HT1080 (cell line): ENCODE results near the gene R3HDM4. TPM values are rescaled to one million over a fixed set of nuclear protein-coding genes. Genes with fewer than 3 reads are reported as not detected.

ENCODE experiments used
- small RNA-seq: library from RNA; depleted of rRNA; stranded (forward); fragments of <200 nt; gene quantifications from one replicate; pipeline ENCODE3, GENCODE V24; 2014
- total RNA-seq: library from RNA; depleted of rRNA; stranded (reverse); fragments of >200 nt; shearing (Covaris generic); gene quantifications from 2 replicates; pipeline ENCODE4 v1.2.3, GENCODE V29; 2014; rRNA removed

The R3HDM4 gene
- total RNA-seq, 1 experiment from 2014 or later, result 42.2 TPM

Small RNAs within 50 kb of the gene (small RNA-seq; reads per million reads assigned to genes)
- 1.2 reads per million, percentile 76 among the genes with 10 or more reads in this experiment for gene RNU6-9

Other genes starting within 250 kb of the R3HDM4 start
- gene FSTL3, start 236.8 kb downstream of the R3HDM4 start, total RNA-seq, result 14.5 and 19.7 TPM in 2 replicates
- not detected in 2 replicates for gene PRSS57, start 217.8 kb downstream of the R3HDM4 start, total RNA-seq
- gene PALM, start 204.3 kb downstream of the R3HDM4 start, total RNA-seq, result not detected in 2 replicates
- 0.02 and 0.13 TPM in 2 replicates for gene MISP, start 162.1 kb downstream of the R3HDM4 start, total RNA-seq
- 276 and 447 TPM in 2 replicates for gene PTBP1, start 115.8 kb downstream of the R3HDM4 start, total RNA-seq
- 0.30 TPM in 1 of 2 replicates, not detected in the other for gene PLPPR3, start 91.3 kb downstream of the R3HDM4 start, total RNA-seq
- gene AZU1, start 85.4 kb downstream of the R3HDM4 start, total RNA-seq, result not detected in 2 replicates
- not detected in 2 replicates for gene PRTN3, start 72.2 kb downstream of the R3HDM4 start, total RNA-seq
- not detected in 2 replicates for gene ELANE, start 60.9 kb downstream of the R3HDM4 start, total RNA-seq
- not detected in 2 replicates for gene CFD, start 53.6 kb downstream of the R3HDM4 start, total RNA-seq
- gene MED16, start 20.0 kb downstream of the R3HDM4 start, total RNA-seq, result 18.1 and 20.8 TPM in 2 replicates
- gene RNU6-9, start 19.7 kb downstream of the R3HDM4 start, total RNA-seq, result not detected in 2 replicates
- not detected in 2 replicates for gene KISS1R, start 4.1 kb upstream of the R3HDM4 start, total RNA-seq
- 4.3 and 8.0 TPM in 2 replicates for gene ARID3A, start 12.8 kb upstream of the R3HDM4 start, total RNA-seq
- gene WDR18, start 71.1 kb upstream of the R3HDM4 start, total RNA-seq, result 197 and 221 TPM in 2 replicates
- gene GRIN3B, start 87.2 kb upstream of the R3HDM4 start, total RNA-seq, result 0.03 TPM in 1 of 2 replicates, not detected in the other
- gene TMEM259, start 107.9 kb upstream of the R3HDM4 start, total RNA-seq, result 127 and 130 TPM in 2 replicates
- not detected in 2 replicates for gene RNU6-2, start 108.3 kb upstream of the R3HDM4 start, total RNA-seq
- gene CNN2, start 113.4 kb upstream of the R3HDM4 start, total RNA-seq, result 122 and 196 TPM in 2 replicates
- 2.0 and 3.0 TPM in 2 replicates for gene ABCA7, start 126.9 kb upstream of the R3HDM4 start, total RNA-seq
- gene ARHGAP45, start 153.9 kb upstream of the R3HDM4 start, total RNA-seq, result 1.4 TPM in 2 replicates
- gene POLR2E, start 182.2 kb upstream of the R3HDM4 start, total RNA-seq, result 231 and 271 TPM in 2 replicates
- 221 and 243 TPM in 2 replicates for gene GPX4, start 190.8 kb upstream of the R3HDM4 start, total RNA-seq